HT1080 (cell line): ENCODE measurements around the gene HOXC4. TPM values are rescaled to one million over a fixed set of nuclear protein-coding genes. Genes with fewer than 3 reads are reported as not detected.
"Not testable (repeated sequence)": the region's sequence is repeated elsewhere in the genome, so short reads cannot be mapped to it uniquely, and the experiment has no call there.

Experiments
- DNase-seq: peaks from one replicate; pipeline ENCODE4 v3.0.0-alpha.2; 2015; ENCODE audit warnings: low read depth
- small RNA-seq: library from RNA; depleted of rRNA; stranded (forward); fragments of <200 nt; gene quantifications from one replicate; pipeline ENCODE3, GENCODE V24; 2014
- total RNA-seq: library from RNA; depleted of rRNA; stranded (reverse); fragments of >200 nt; shearing (Covaris generic); gene quantifications from 2 replicates; pipeline ENCODE4 v1.2.3, GENCODE V29; 2014; rRNA removed

HOXC4 gene
- total RNA-seq, 1 experiment from 2014 or later: 1.9 TPM

DNA sequence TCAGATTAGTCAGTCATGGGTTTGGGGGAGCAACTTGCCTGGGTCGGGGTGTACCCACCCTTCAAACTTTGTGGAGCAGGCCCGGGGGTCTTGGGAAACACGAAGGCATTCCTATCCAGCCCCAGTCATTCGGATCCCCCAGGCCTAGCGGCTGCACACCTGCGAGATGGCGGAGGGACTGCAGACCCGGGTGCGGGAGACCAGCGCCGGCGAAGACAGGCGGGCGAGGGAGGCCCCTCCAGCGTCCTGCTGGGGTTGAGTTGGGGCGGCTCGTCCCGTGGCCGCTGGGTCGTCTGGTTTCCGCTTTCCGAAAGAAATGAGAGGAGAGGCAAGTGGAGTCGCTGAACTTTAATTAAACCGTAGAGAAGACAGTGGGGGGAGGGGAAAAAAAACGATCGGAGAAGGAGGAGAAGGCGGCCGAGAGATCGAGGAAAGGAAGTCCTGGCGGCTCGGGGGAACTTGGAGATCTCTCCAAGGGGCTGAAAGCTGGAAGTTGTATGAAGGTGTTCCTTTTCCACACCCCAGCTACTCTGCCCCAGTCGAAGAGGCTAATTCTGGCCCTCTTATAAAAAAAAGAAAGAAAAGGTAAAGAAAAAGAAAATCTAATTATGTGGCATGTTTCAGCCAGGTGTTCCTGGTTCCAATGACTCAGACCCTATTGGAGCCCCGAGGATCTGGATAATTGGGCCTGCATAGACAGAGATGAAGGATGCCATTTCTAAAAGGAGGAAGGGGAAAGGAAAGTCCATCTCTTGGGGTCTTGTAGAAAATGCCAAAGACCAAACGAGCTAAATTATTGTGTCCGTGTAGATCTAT, 28.2 kb downstream of the HOXC4 start:
- not testable (repeated sequence) for DNase-seq

GRCh38 chr12:54082397-54082892, 28.8 kb downstream of the HOXC4 start:
- DNase-seq: no peak

DNA sequence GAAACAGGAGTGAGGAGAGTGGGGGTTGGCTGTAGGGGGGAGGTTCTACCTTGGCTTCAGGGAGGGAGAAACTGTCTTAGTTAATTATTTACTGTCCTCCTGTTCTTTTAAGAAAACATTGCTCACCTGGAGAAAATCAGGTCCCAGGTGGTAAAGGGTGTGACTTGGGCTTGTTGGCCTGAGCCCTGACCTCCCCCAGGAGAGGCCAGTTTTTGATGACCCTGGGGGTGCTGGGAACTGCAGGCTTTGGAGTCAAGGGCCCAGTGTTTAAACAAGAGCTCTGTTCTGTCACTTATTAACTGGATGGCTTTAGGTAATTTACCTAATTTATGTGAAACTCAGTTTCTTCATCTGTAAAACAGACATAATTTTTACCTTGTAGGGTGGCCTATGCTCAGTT, 34.4 kb downstream of the HOXC4 start:
- not testable (repeated sequence) for DNase-seq

DNA sequence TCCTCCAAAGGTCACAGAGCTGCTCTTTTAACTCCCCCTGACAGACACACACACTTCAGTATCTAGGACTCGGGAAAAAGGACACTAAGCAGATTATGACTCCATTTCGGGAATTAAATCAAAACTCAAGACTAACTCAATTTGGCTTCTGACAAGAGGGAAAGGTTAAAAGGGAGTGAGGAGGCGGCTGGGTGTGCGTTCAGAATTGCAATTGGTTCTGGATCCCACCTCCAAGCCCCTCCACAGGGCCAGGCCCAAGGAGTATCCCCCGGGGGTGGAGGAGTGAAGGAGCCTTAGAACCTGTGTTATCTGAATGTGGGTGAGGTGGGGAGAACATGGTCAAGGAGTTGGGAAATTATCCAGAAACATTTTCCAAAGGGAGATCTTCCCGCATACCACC, 35.8 kb downstream of the HOXC4 start:
- not testable (repeated sequence) for DNase-seq

- DNase-seq: not testable (repeated sequence)
These were observed 36.7 kb downstream of the HOXC4 start for GRCh38 chr12:54090312-54090711.

- DNase-seq: not testable (repeated sequence)
These were observed 39.3 kb downstream of the HOXC4 start for GRCh38 chr12:54092943-54093342.

DNA sequence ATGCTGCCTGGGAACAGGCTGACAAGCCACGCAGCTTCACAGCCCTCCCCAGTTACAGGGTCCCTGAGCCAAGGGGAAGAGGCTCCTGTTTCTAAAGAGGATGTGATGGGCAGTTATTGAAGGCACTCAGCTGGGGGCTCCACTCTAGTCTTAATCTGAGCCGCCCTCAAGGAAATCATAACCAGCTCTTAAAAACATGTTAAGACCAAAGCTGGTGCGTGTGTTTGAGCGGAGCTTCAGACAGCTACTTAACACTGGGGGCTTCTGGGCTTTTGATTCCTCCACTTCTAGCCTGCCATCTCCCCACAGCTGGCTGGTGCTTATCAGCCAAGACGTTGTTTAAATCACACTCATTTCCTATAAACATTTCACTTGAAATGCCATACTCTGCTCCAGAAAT, 42.3 kb downstream of the HOXC4 start:
- DNase-seq: not testable (repeated sequence)

GRCh38 chr12:54098644-54099043, 45.0 kb downstream of the HOXC4 start:
- DNase-seq: not testable (repeated sequence)

GRCh38 chr12:54100588-54100987, 47.0 kb downstream of the HOXC4 start:
- not testable (repeated sequence) for DNase-seq

GRCh38 chr12:54102223-54102622, 48.6 kb downstream of the HOXC4 start:
- not testable (repeated sequence) for DNase-seq

DNA sequence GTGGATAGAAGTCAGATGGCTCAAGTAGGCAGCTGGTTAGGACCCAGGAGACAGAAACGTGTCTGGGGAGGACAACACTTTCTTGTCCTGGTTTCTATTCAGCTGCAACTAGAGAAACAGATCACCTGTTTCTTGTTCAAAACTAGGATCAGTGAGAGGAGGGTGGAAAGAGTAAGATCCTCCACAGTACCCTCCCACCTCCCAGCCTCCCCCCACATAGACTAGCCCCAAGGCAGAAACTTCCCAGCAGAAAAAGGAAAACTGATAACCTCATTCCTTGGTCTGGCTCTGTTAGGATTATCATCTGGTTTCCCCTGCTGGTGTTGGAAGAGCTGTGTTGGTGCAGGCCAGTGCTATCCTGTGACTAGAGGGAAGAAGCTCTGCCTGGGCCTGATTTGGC, 50.2 kb downstream of the HOXC4 start:
- not testable (repeated sequence) for DNase-seq

Small RNA genes lying within 50 kb of the gene (small RNA-seq; reads per million reads assigned to genes)
- gene HOXC5 (not detected), gene MIR615 (0.52 reads per million, percentile 56 among the genes with 10 or more reads in this experiment), gene RF00019 (not detected)

Other genes starting within 250 kb of the HOXC4 start
- gene HOXC13, start 115.0 kb upstream of the HOXC4 start, total RNA-seq: 6.6 and 6.9 TPM in 2 replicates
- not detected in 2 replicates for gene HOXC12, start 98.9 kb upstream of the HOXC4 start, total RNA-seq
- not detected in 2 replicates for gene HOXC11, start 80.7 kb upstream of the HOXC4 start, total RNA-seq
- 0.88 TPM in 1 of 2 replicates, not detected in the other for gene HOTAIR, start 78.9 kb upstream of the HOXC4 start, total RNA-seq
- 2.7 and 3.8 TPM in 2 replicates for gene HOXC10, start 68.7 kb upstream of the HOXC4 start, total RNA-seq
- gene HOXC9, start 53.7 kb upstream of the HOXC4 start, total RNA-seq: 9.7 and 12.2 TPM in 2 replicates
- 1.9 and 2.9 TPM in 2 replicates for gene HOXC8, start 44.9 kb upstream of the HOXC4 start, total RNA-seq
- 1.3 and 2.0 TPM in 2 replicates for gene HOXC6, start 25.4 kb upstream of the HOXC4 start, total RNA-seq
- 0.70 and 2.3 TPM in 2 replicates for gene HOXC5, start 20.8 kb upstream of the HOXC4 start, total RNA-seq
- 90.4 and 101 TPM in 2 replicates for gene SMUG1, start 135.2 kb downstream of the HOXC4 start, total RNA-seq
- 55.9 and 67.6 TPM in 2 replicates for gene CBX5, start 226.3 kb downstream of the HOXC4 start, total RNA-seq
- gene HNRNPA1, start 226.9 kb downstream of the HOXC4 start, total RNA-seq: 500 and 660 TPM in 2 replicates
- 0.06 TPM in 1 of 2 replicates, not detected in the other for gene NFE2, start 247.2 kb downstream of the HOXC4 start, total RNA-seq